Right hindlimb (tissue), 1 donor: Measurements from ENCODE around the gene PHRF1.

Experiments
- DNase-seq: peaks from one replicate; pipeline ENCODE4 v3.0.0-alpha.2; 2018

The PHRF1 gene

GRCh38 chr11:616320-617198 is 40.3 kb downstream of the PHRF1 start:
- DNase-seq: peak; percentile 43

GRCh38 chr11:617199-617911 is 41.1 kb downstream of the PHRF1 start:
- no peak for DNase-seq

GRCh38 chr11:617912-618682 is 41.8 kb downstream of the PHRF1 start:
- DNase-seq: peak; percentile 25

- no peak for DNase-seq
Measured at GRCh38 chr11:618856-619627, 42.8 kb downstream of the PHRF1 start.

- DNase-seq: peak; percentile 31
Measured at GRCh38 chr11:619628-620050, 43.4 kb downstream of the PHRF1 start.

- DNase-seq: no peak
Measured at GRCh38 chr11:620201-620600, 43.9 kb downstream of the PHRF1 start.

GRCh38 chr11:620935-621814 is 44.9 kb downstream of the PHRF1 start:
- no peak for DNase-seq

GRCh38 chr11:621838-622237 is 45.6 kb downstream of the PHRF1 start:
- DNase-seq: no peak

GRCh38 chr11:623349-623869 is 47.1 kb downstream of the PHRF1 start:
- DNase-seq: peak; percentile 30

- peak; percentile 20 for DNase-seq
Measured at GRCh38 chr11:623999-624704, 47.9 kb downstream of the PHRF1 start.

- peak; percentile 31 for DNase-seq
Measured at GRCh38 chr11:624705-625635, 48.7 kb downstream of the PHRF1 start, which contains the start of gene CDHR5. CDHR5 (minus strand) TSS chr11:624955; CDS start chr11:624902, 53 bp downstream.

- DNase-seq: peak; percentile 21
Measured at GRCh38 chr11:625636-626268, 49.5 kb downstream of the PHRF1 start.

- DNase-seq: peak; percentile 32
Measured at GRCh38 chr11:626475-627307, 50.4 kb downstream of the PHRF1 start, which contains the start of gene SCT. SCT (minus strand) TSS chr11:627181; CDS start chr11:627143, 38 bp downstream.

GRCh38 chr11:627308-627576 is 51.0 kb downstream of the PHRF1 start:
- DNase-seq: no peak

- no peak for DNase-seq
Measured at GRCh38 chr11:628056-628455, 51.8 kb downstream of the PHRF1 start.

GRCh38 chr11:629237-629583 is 52.9 kb downstream of the PHRF1 start:
- peak; percentile 25 for DNase-seq

- no peak for DNase-seq
Measured at GRCh38 chr11:630871-631270, 54.6 kb downstream of the PHRF1 start.

- no peak for DNase-seq
Measured at GRCh38 chr11:635945-636510, 59.8 kb downstream of the PHRF1 start.
